OCI-LY7 (cell line): ENCODE results near the gene MAML3. TPM values are rescaled to one million over a fixed set of nuclear protein-coding genes. Genes with fewer than 3 reads are reported as not detected.

Experiments
- BruUV-seq: library from RNA; stranded (reverse); fragments of 400-500 nt; replicated peaks from 2 replicates; lab custom pipeline; 2021; lab: Mats Ljungman, UMichigan
- CTCF ChIA-PET: fragments of 300-600 bp; sonication (Branson Sonifier 250); formaldehyde crosslinking; loops from one replicate; lab custom pipeline; 2022; ENCODE audit warnings: antibody characterized with exemption; ENCODE audit not compliant: unreplicated experiment; lab: Charles Lee
- POLR2A ChIA-PET: fragments of 300-600 bp; sonication (Branson Sonifier 250); formaldehyde crosslinking; loops from one replicate; lab custom pipeline; 2022; ENCODE audit warnings: antibody characterized with exemption; lab: Charles Lee
- DNase-seq: peaks from one replicate; pipeline ENCODE4 v3.0.0-alpha.2; 2015; ENCODE audit warnings: low spot score
- H2AFZ ChIP-seq: fragments of 200-600 bp; sonication (generic), shearing (Covaris generic); 2 replicates; pipeline ENCODE4 v1.6.1; 2014; ENCODE audit warnings: mild to moderate bottlenecking, antibody characterized with exemption, low read length, moderate library complexity
- H3K27ac ChIP-seq: fragments of 200-600 bp; sonication (generic); 2 replicates; pipeline ENCODE4 v1.5.1; 2014; ENCODE audit warnings: mixed run types, low read depth, mild to moderate bottlenecking, moderate library complexity, low read length, inconsistent platforms; ENCODE audit not compliant: poor library complexity, severe bottlenecking
- H3K36me3 ChIP-seq: fragments of 200-600 bp; sonication (generic); 2 replicates; pipeline ENCODE4 v1.6.1; 2014; ENCODE audit warnings: mild to moderate bottlenecking, antibody characterized with exemption, low read length, moderate library complexity, mixed read lengths; ENCODE audit not compliant: insufficient read depth
- H3K4me1 ChIP-seq: fragments of 200-600 bp; sonication (generic); 2 replicates; pipeline ENCODE4 v1.5.1; 2014; ENCODE audit warnings: mild to moderate bottlenecking, low read length; ENCODE audit not compliant: insufficient read depth, poor library complexity, severe bottlenecking
- H3K4me2 ChIP-seq: fragments of 200-600 bp; sonication (generic); 2 replicates; pipeline ENCODE4 v1.6.1; 2014; ENCODE audit warnings: mild to moderate bottlenecking, low read length
- H3K4me3 ChIP-seq: fragments of 200-600 bp; sonication (generic); 2 replicates; pipeline ENCODE4 v1.5.1; 2014; ENCODE audit warnings: mild to moderate bottlenecking, low read depth, low read length; ENCODE audit not compliant: poor library complexity, severe bottlenecking
- H3K79me2 ChIP-seq: fragments of 200-600 bp; sonication (generic); 2 replicates; pipeline ENCODE4 v1.6.1; 2016; ENCODE audit warnings: low read depth, mild to moderate bottlenecking, low read length, moderate library complexity, mixed read lengths; ENCODE audit not compliant: insufficient read depth
- H3K9me2 ChIP-seq: fragments of 200-600 bp; sonication (generic); 2 replicates; pipeline ENCODE4 v1.6.1; 2016; ENCODE audit warnings: mild to moderate bottlenecking, low read length, mixed read lengths; ENCODE audit not compliant: insufficient read depth
- H3K9me3 ChIP-seq: fragments of 200-600 bp; sonication (generic); 2 replicates; pipeline ENCODE4 v1.6.1; 2014; ENCODE audit warnings: mild to moderate bottlenecking, mixed run types, low read length, mixed read lengths
- H4K20me1 ChIP-seq: fragments of 200-600 bp; sonication (generic); 2 replicates; pipeline ENCODE4 v1.6.1; 2014; ENCODE audit warnings: mild to moderate bottlenecking, antibody characterized with exemption, low read length, moderate library complexity, mixed read lengths; ENCODE audit not compliant: insufficient read depth
- CTCF ChIP-seq: fragments of 200-600 bp; sonication (generic); conservative IDR thresholded peaks from 2 replicates; pipeline ENCODE4 v1.5.1; 2014; ENCODE audit warnings: mild to moderate bottlenecking, antibody characterized with exemption, low read length, moderate library complexity, mixed read lengths
- EZH2phosphoT487 ChIP-seq: fragments of 200-600 bp; sonication (generic); IDR thresholded peaks from 2 replicates; pipeline ENCODE4 v1.6.1; 2018; ENCODE audit warnings: low read depth, borderline replicate concordance, mild to moderate bottlenecking, mixed run types, antibody characterized with exemption, low read length, moderate library complexity, mixed read lengths
- intact Hi-C: fragments of 100-400 bp; cut with micrococcal nuclease; formaldehyde crosslinking; loops from one replicate; pipeline ENCODE4 v1.10.0; 2022; ENCODE audit not compliant: unreplicated experiment
- total RNA-seq, 2 experiments: library from RNA; depleted of rRNA in 1 of 2; stranded (reverse); fragments of >200 nt in 1 of 2; shearing (Covaris generic) in 1 of 2; gene quantifications; 2 replicates each; pipeline ENCODE4 v1.2.3, GENCODE V29; 2014 to 2022

MAML3 gene
- total RNA-seq, 2 experiments from 2014 or later = 0.80 to 1.2 TPM

- no peaks in the 10 kb centered on the region for H3K36me3 ChIP-seq
- CTCF ChIA-PET = no interaction called here
- no peaks in the 10 kb centered on the region for H3K79me2 ChIP-seq
- no peaks in the 10 kb centered on the region for H3K9me2 ChIP-seq
- TF ChIP-seq EZH2phosphoT487 (no peak), CTCF (no peak)
- H3K4me3 ChIP-seq = no peak overlapping the region
- intact Hi-C loops = no loop called here
- H3K4me2 ChIP-seq = no peak overlapping the region
- POLR2A ChIA-PET = no interaction called here
- H3K27ac ChIP-seq = no peak overlapping the region
- no TSS peak for BruUV-seq
- H3K9me3 ChIP-seq = no peaks in the 10 kb centered on the region
- DNase-seq = no peak
- no peaks in the 10 kb centered on the region for H4K20me1 ChIP-seq
- H2AFZ ChIP-seq = no peak overlapping the region
- no peaks in the 10 kb centered on the region for H3K4me1 ChIP-seq
Measured at GRCh38 chr4:139889264-139889663, 264.7 kb downstream of the MAML3 start.

- ChIA-PET POLR2A (no interaction called here), CTCF (interaction anchor here (0.6 kb wide), 2 partner anchors 12 to 1362 kb away, joined by 5 to 7 read pairs; no protein-coding TSS in a partner anchor)
- TF ChIP-seq CTCF (no peak), EZH2phosphoT487 (no peak)
- Histone ChIP-seq H3K79me2 (no peaks in the 10 kb centered on the region), H3K4me3 (no peak overlapping the region), H3K4me2 (no peak overlapping the region), H3K27ac (no peak overlapping the region), H3K9me2 (no peaks in the 10 kb centered on the region), H3K9me3 (no peaks in the 10 kb centered on the region), H3K4me1 (no peaks in the 10 kb centered on the region), H3K36me3 (no peaks in the 10 kb centered on the region), H4K20me1 (no peaks in the 10 kb centered on the region), H2AFZ (no peak overlapping the region)
- intact Hi-C loops = no loop called here
- DNase-seq = no peak
- no TSS peak for BruUV-seq
Measured at GRCh38 chr4:139887962-139888735, 265.8 kb downstream of the MAML3 start.

GRCh38 chr4:139887376-139887802 lies 266.6 kb downstream of the MAML3 start:
- Histone ChIP-seq H3K79me2 (no peaks in the 10 kb centered on the region), H3K27ac (no peak overlapping the region), H4K20me1 (no peaks in the 10 kb centered on the region), H3K4me2 (no peak overlapping the region), H3K9me2 (no peaks in the 10 kb centered on the region), H3K4me1 (no peaks in the 10 kb centered on the region), H3K9me3 (no peaks in the 10 kb centered on the region), H3K4me3 (no peak overlapping the region), H2AFZ (no peak overlapping the region), H3K36me3 (no peaks in the 10 kb centered on the region)
- TF ChIP-seq EZH2phosphoT487 (no peak), CTCF (no peak)
- no peak for DNase-seq
- intact Hi-C loops = no loop called here
- ChIA-PET POLR2A (interaction anchor here (0.5 kb wide), 1 partner anchor 1427 kb away, joined by 4 read pairs; no protein-coding TSS in a partner anchor), CTCF (no interaction called here)
- BruUV-seq = no TSS peak
